H1 (cell line): ENCODE results near the gene C12orf56. TPM values are rescaled to one million over a fixed set of nuclear protein-coding genes. Genes with fewer than 3 reads are reported as not detected.

ENCODE experiments used
- polyA plus RNA-seq, 7 experiments: library from polyadenylated mRNA; depleted of rRNA in 3 of 7; stranded (reverse) in 5 of 7; unstranded in 2 of 7; fragments of >200 nt in 5 of 7; fragments of 200-250 nt in 2 of 7; gene quantifications; 1 replicate in 5 of 7; 2 replicates in 1 of 7; 4 replicates in 1 of 7; pipeline versions ENCODE4 v1.2.1 to v1.2.3, GENCODE V29; 2011 to 2013; ENCODE audit warnings: missing spikeins in 2 of 7, mixed read lengths in 2 of 7
- total RNA-seq: library from RNA; stranded (reverse); fragmentation: NEBNext Ultra II Directional; extraction: Animal tissue kit (Norgen Biotek cat#: 25700); gene quantifications from 2 replicates; pipeline ENCODE4 v1.2.1, GENCODE V29; 2021
- TF ChIP-seq, protein P1 (sequence below): IDR thresholded peaks from 2 replicates; pipeline ENCODE4 v1.6.1; 2011; ENCODE audit warnings: low read depth, mild to moderate bottlenecking, low read length; ENCODE audit not compliant: insufficient read depth

The C12orf56 gene
- total and polyA plus RNA-seq, 2 of the 8 experiments (the other 6 are each of a cell fraction or from before 2014, with no cell fraction given) = 1.1 to 2.9 TPM

DNA sequence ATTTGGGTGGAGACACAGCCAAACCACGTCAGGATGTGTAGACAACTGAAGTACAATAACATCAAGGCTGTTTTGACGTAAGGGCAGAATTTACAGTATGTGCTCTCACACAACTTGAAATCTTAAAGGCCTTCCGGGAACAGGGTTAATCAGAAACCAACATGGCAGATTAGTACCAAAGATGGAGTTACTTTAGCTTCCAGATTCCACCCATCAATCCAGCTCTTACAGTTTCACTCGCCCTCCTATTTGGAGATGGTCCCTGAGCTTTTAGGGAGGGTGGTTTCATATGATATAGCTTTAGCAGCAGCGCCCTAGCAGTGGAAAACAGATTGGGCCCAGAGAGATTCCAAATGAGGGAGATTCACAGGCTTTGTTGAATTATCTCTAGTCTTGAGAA is 11.6 kb upstream of the C12orf56 start (continued):
- TF ChIP-seq, protein P1, sequence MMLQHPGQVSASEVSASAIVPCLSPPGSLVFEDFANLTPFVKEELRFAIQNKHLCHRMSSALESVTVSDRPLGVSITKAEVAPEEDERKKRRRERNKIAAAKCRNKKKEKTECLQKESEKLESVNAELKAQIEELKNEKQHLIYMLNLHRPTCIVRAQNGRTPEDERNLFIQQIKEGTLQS = no peak
